Keratinocyte (primary cell): Measurements from ENCODE around the gene NAT9. TPM values are rescaled to one million over a fixed set of nuclear protein-coding genes. Genes with fewer than 3 reads are reported as not detected.

Experiments
- DNase-seq: peaks from one replicate; pipeline ENCODE4 v3.0.0-alpha.2; 2011; ENCODE audit warnings: low read depth, missing footprints, low spot score
- FAIRE-seq: peaks from 2 replicates; lab custom pipeline; 2011; peaks lifted over from hg19 to GRCh38; lab: Jason Lieb, UNC
- H2AFZ ChIP-seq: 2 replicates; pipeline ENCODE4 v1.6.0; 2012; ENCODE audit warnings: low read length, control low read depth, inconsistent platforms; ENCODE audit not compliant: control insufficient read depth
- H3K27ac ChIP-seq: 2 replicates; pipeline ENCODE4 v1.5.1; 2011; ENCODE audit warnings: low read length; ENCODE audit not compliant: control insufficient read depth, insufficient read depth
- H3K27me3 ChIP-seq: 3 replicates; pipeline ENCODE4 v1.6.0; 2011; ENCODE audit warnings: low read length; ENCODE audit not compliant: control insufficient read depth, insufficient read depth; ENCODE audit errors: extremely low read depth
- H3K36me3 ChIP-seq, 2 experiments: 2 replicates in 1 of 2; 3 replicates in 1 of 2; pipeline ENCODE4 v1.5.1; 2011; ENCODE audit warnings: low read length in 2 of 2, mild to moderate bottlenecking in 1 of 2; ENCODE audit not compliant: control insufficient read depth in 2 of 2, insufficient read depth in 2 of 2; ENCODE audit errors: extremely low read depth in 1 of 2
- H3K4me1 ChIP-seq: 3 replicates; pipeline ENCODE4 v1.5.1; 2011; ENCODE audit warnings: low read length; ENCODE audit not compliant: control insufficient read depth, insufficient read depth; ENCODE audit errors: extremely low read depth
- H3K4me2 ChIP-seq: 3 replicates; pipeline ENCODE4 v1.6.0; 2011; ENCODE audit warnings: low read depth, low read length; ENCODE audit not compliant: control insufficient read depth, insufficient read depth; ENCODE audit errors: extremely low read depth
- H3K4me3 ChIP-seq, 3 experiments: fragments of 200-600 bp in 1 of 3; sonication (generic) in 1 of 3; 2 replicates in 2 of 3; 3 replicates in 1 of 3; pipeline ENCODE4 v1.5.1; 2011 to 2016; ENCODE audit warnings: low read length in 3 of 3, mild to moderate bottlenecking in 3 of 3, control low read depth in 2 of 3, inconsistent platforms in 1 of 3, low read depth in 1 of 3, mixed read lengths in 1 of 3, mixed run types in 1 of 3, moderate library complexity in 1 of 3; ENCODE audit not compliant: control insufficient read depth in 2 of 3, insufficient read depth in 2 of 3; ENCODE audit errors: extremely low read depth in 1 of 3
- H3K79me2 ChIP-seq: 2 replicates; pipeline ENCODE4 v1.6.0; 2012; ENCODE audit warnings: low read length; ENCODE audit not compliant: control insufficient read depth, insufficient read depth
- H3K9ac ChIP-seq: 3 replicates; pipeline ENCODE4 v1.6.0; 2011; ENCODE audit warnings: low read length; ENCODE audit not compliant: control insufficient read depth, insufficient read depth; ENCODE audit errors: extremely low read depth
- H3K9me1 ChIP-seq: 3 replicates; pipeline ENCODE4 v1.6.0; 2011; ENCODE audit warnings: low read length; ENCODE audit not compliant: control insufficient read depth, insufficient read depth; ENCODE audit errors: extremely low read depth
- H3K9me3 ChIP-seq: 2 replicates; pipeline ENCODE4 v1.5.1; 2012; ENCODE audit warnings: low read depth, low read length; ENCODE audit not compliant: control insufficient read depth
- H4K20me1 ChIP-seq: 3 replicates; pipeline ENCODE4 v1.6.0; 2011; ENCODE audit warnings: low read length; ENCODE audit not compliant: control insufficient read depth, insufficient read depth; ENCODE audit errors: extremely low read depth
- EZH2 ChIP-seq: IDR thresholded peaks from one replicate; pipeline ENCODE4 v1.6.1; 2012; ENCODE audit warnings: inconsistent platforms, mild to moderate bottlenecking, low read length, moderate library complexity
- dilution Hi-C: fragments of 300-500 bp; cut with MboI; formaldehyde crosslinking; loops from one replicate; pipeline ENCODE4 v1.7.0; 2020; ENCODE audit warnings: low sequenced_read_pairs; ENCODE audit not compliant: extremely low pct_ligation_motif_present
- polyA plus RNA-seq, 5 experiments: library from polyadenylated mRNA; depleted of rRNA in 3 of 5; stranded (reverse) in 3 of 5; stranded (forward) in 1 of 5; unstranded in 1 of 5; fragments of >200 nt; gene quantifications; 1 replicate in 1 of 5; 2 replicates in 3 of 5; 3 replicates in 1 of 5; pipeline versions ENCODE4 v1.2.1 to v1.2.3, GENCODE V29; 2011 to 2012; ENCODE audit warnings: missing spikeins in 2 of 5, low read depth in 1 of 5, low replicate concordance in 1 of 5
- TF ChIP-seq, protein P1 (sequence below), 3 experiments: IDR thresholded peaks in 1 of 3; conservative IDR thresholded peaks in 1 of 3; optimal IDR thresholded peaks in 1 of 3; 2 replicates in 2 of 3; 3 replicates in 1 of 3; pipeline versions ENCODE3 to v1.5.1; 2011; ENCODE audit warnings: low read length in 3 of 3, mild to moderate bottlenecking in 3 of 3, moderate library complexity in 2 of 3, control low read depth in 1 of 3, inconsistent platforms in 1 of 3; ENCODE audit not compliant: insufficient read depth in 2 of 3; ENCODE audit errors: extremely low read depth in 1 of 3

NAT9 gene
- polyA plus RNA-seq, 1 donor (not counting 4 experiments of a cell fraction or from before 2014, with no cell fraction given) = 34.6 TPM

DNA sequence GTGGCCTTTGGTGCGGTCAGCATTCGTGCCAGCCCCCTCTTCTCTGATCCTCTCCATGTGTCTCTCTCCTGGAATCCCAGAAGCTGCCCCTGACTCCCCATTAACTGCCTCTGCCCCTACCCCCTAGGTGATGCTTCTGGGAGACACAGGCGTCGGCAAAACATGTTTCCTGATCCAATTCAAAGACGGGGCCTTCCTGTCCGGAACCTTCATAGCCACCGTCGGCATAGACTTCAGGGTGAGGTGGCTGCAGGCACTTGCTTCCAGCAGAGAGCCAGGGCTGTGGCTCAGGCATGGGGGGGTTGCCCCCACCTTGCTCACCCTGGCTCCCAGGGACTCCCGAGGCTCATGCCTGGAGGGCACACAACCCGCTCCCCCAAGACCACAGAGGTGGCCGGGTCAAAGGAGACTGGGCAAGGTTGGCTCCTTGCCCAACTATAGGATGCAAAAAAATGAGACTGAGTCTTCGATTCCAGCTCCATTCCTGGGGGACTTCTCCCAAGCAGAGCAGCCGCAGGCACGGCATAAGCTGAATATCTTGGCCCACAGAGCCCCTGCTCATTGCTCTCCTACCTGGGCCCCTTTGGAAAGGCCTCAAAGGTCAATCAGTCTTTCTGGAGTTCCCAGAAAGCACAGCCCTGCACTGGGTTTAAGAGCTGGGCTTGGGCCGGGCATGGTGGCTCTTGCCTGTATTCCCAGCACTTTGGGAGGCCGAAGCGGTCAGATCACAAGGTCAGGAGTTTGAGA is 35.3 kb downstream of the NAT9 start:
- peaks cover 43% of the 10 kb centered on the region for H3K27me3 ChIP-seq

DNA sequence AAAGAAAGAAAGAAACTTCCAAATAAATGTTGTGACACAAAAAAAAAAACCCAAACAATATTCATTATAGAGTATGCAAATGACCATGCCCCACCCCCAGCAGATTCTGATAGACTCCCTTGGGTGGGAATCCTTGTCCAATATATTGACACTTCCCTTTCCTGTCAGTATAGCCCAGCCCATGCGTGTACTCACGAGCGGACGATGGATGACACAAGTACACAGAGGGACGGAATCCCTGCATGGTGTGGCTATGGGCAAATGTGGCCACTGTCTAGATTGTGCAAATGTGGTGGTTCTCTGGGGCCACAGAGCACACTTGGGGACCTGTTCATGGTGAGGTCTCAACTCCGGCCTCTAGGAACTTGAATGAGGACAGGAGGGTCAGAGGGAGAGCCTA is 36.0 kb downstream of the NAT9 start:
- Histone ChIP-seq H3K9ac (no peak overlapping the region), H3K27ac (no peak overlapping the region), H3K4me3 (no peak overlapping the region), H4K20me1 (peaks cover 2% of the 10 kb centered on the region), H3K4me1 (peaks cover 7% of the 10 kb centered on the region), H3K27me3 (peaks cover 49% of the 10 kb centered on the region), H3K9me3 (no peaks in the 10 kb centered on the region), H3K79me2 (no peaks in the 10 kb centered on the region), H3K9me1 (no peaks in the 10 kb centered on the region), H2AFZ (no peak overlapping the region), H3K36me3 (no peaks in the 10 kb centered on the region), H3K4me2 (no peak overlapping the region)
- TF ChIP-seq EZH2 = no peak
- TF ChIP-seq, protein P1, sequence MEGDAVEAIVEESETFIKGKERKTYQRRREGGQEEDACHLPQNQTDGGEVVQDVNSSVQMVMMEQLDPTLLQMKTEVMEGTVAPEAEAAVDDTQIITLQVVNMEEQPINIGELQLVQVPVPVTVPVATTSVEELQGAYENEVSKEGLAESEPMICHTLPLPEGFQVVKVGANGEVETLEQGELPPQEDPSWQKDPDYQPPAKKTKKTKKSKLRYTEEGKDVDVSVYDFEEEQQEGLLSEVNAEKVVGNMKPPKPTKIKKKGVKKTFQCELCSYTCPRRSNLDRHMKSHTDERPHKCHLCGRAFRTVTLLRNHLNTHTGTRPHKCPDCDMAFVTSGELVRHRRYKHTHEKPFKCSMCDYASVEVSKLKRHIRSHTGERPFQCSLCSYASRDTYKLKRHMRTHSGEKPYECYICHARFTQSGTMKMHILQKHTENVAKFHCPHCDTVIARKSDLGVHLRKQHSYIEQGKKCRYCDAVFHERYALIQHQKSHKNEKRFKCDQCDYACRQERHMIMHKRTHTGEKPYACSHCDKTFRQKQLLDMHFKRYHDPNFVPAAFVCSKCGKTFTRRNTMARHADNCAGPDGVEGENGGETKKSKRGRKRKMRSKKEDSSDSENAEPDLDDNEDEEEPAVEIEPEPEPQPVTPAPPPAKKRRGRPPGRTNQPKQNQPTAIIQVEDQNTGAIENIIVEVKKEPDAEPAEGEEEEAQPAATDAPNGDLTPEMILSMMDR (optimal IDR thresholded peaks at IDR 0.05 in 1 of 3, IDR thresholded peaks at IDR 0.05 in 1 of 3, conservative IDR thresholded peaks at IDR 0.05 in 1 of 3; ENCODE audit: extremely low read depth in 1 of 3, insufficient read depth in 2 of 3, low read length in 3 of 3) = no peak
- dilution Hi-C loops = no loop called here
- FAIRE-seq (no peak), DNase-seq (no peak)

More for the DNA sequence above, 35.3 kb downstream of the NAT9 start:
- dilution Hi-C loops = no loop called here
- Histone ChIP-seq H2AFZ (no peak overlapping the region), H3K4me3 (no peak overlapping the region), H3K4me1 (peaks cover 7% of the 10 kb centered on the region), H3K9me1 (no peaks in the 10 kb centered on the region), H4K20me1 (peaks cover 2% of the 10 kb centered on the region), H3K9ac (no peak overlapping the region), H3K79me2 (no peaks in the 10 kb centered on the region), H3K27ac (no peak overlapping the region), H3K9me3 (no peaks in the 10 kb centered on the region), H3K36me3 (no peaks in the 10 kb centered on the region), H3K4me2 (no peak overlapping the region)
- TF ChIP-seq, protein P1 (optimal IDR thresholded peaks at IDR 0.05 in 1 of 3, IDR thresholded peaks at IDR 0.05 in 1 of 3, conservative IDR thresholded peaks at IDR 0.05 in 1 of 3; ENCODE audit: extremely low read depth in 1 of 3, insufficient read depth in 2 of 3, low read length in 3 of 3) = no peak
- TF ChIP-seq EZH2 = no peak
- FAIRE-seq (no peak), DNase-seq (no peak)
